IMR-90 (cell line): ENCODE results near the gene LAP3. TPM values are rescaled to one million over a fixed set of nuclear protein-coding genes. Genes with fewer than 3 reads are reported as not detected.

Source experiments
- ATAC-seq: fragments of 200-7000 bp; cut with Tn5 transposase; 2 replicates; pipeline ENCODE4 v1.9.1; 2020; ENCODE audit warnings: low read depth, mild to moderate bottlenecking, moderate library complexity
- BruUV-seq: library from RNA; stranded (reverse); fragments of 400-500 nt; replicated peaks from 2 replicates; lab custom pipeline; 2021; lab: Mats Ljungman, UMichigan
- CTCF ChIA-PET: fragments of 300-600 bp; formaldehyde crosslinking; extraction: SDS; loops from one replicate; lab custom pipeline; 2021; ENCODE audit warnings: antibody characterized with exemption; lab: Yijun Ruan, JAX
- POLR2A ChIA-PET: fragments of 300-600 bp; sonication (Branson Sonifier 250); formaldehyde crosslinking; loops from one replicate; lab custom pipeline; 2022; ENCODE audit warnings: antibody characterized with exemption; ENCODE audit not compliant: unreplicated experiment; lab: Charles Lee
- DNase-seq: peaks from one replicate; pipeline ENCODE4 v3.0.0; 2013
- H2AFZ ChIP-seq: replicated peaks from 2 replicates; pipeline ENCODE3; 2013; ENCODE audit warnings: low read length, mild to moderate bottlenecking; ENCODE audit not compliant: poor library complexity
- H2AK5ac ChIP-seq: 2 replicates; pipeline ENCODE4 v1.6.1; 2013; ENCODE audit warnings: low read depth, low read length, inconsistent platforms
- H2AK9ac ChIP-seq: replicated peaks from 2 replicates; pipeline ENCODE3; 2013; ENCODE audit warnings: mild to moderate bottlenecking, low read depth, low read length, moderate library complexity; ENCODE audit not compliant: poor library complexity
- H2BK120ac ChIP-seq: 2 replicates; pipeline ENCODE4 v1.6.1; 2013; ENCODE audit warnings: low read depth, low read length, inconsistent platforms
- H2BK15ac ChIP-seq: 3 replicates; pipeline ENCODE4 v1.6.1; 2013; ENCODE audit warnings: low read depth, low read length, inconsistent platforms
- H2BK20ac ChIP-seq: 2 replicates; pipeline ENCODE4 v1.6.1; 2013; ENCODE audit warnings: low read depth, mild to moderate bottlenecking, inconsistent platforms, low read length, moderate library complexity
- H2BK5ac ChIP-seq: 2 replicates; pipeline ENCODE4 v1.6.1; 2013; ENCODE audit warnings: mild to moderate bottlenecking, low read depth, low read length, inconsistent platforms; ENCODE audit not compliant: poor library complexity, severe bottlenecking
- H3K14ac ChIP-seq: replicated peaks from 2 replicates; pipeline ENCODE4 v1.6.1; 2013; ENCODE audit warnings: low read depth, low read length, inconsistent platforms
- H3K18ac ChIP-seq: 2 replicates; pipeline ENCODE4 v1.6.1; 2013; ENCODE audit warnings: low read depth, low read length, control low read depth
- H3K23ac ChIP-seq: 2 replicates; pipeline ENCODE4 v1.6.1; 2013; ENCODE audit warnings: low read depth, low read length, inconsistent platforms
- H3K27ac ChIP-seq: 2 replicates; pipeline ENCODE4 v1.5.1; 2013; ENCODE audit warnings: mild to moderate bottlenecking, control low read depth, low read length; ENCODE audit not compliant: insufficient read depth
- H3K27me3 ChIP-seq: 2 replicates; pipeline ENCODE4 v1.6.1; 2013; ENCODE audit warnings: low read length; ENCODE audit not compliant: control insufficient read depth, insufficient read depth
- H3K36me3 ChIP-seq: 2 replicates; pipeline ENCODE4 v1.6.1; 2013; ENCODE audit warnings: low read length, mixed read lengths; ENCODE audit not compliant: control insufficient read depth, insufficient read depth
- H3K4ac ChIP-seq: 2 replicates; pipeline ENCODE4 v1.6.1; 2013; ENCODE audit warnings: low read depth, low read length, inconsistent platforms
- H3K4me1 ChIP-seq: 2 replicates; pipeline ENCODE4 v1.6.1; 2013; ENCODE audit warnings: low read length, mixed read lengths; ENCODE audit not compliant: control insufficient read depth, insufficient read depth
- H3K4me2 ChIP-seq: 2 replicates; pipeline ENCODE4 v1.6.1; 2013; ENCODE audit warnings: low read depth, mild to moderate bottlenecking, control low read depth, low read length, moderate library complexity
- H3K4me3 ChIP-seq: 2 replicates; pipeline ENCODE4 v1.5.1; 2013; ENCODE audit warnings: low read depth, mild to moderate bottlenecking, control low read depth, low read length, moderate library complexity; ENCODE audit not compliant: insufficient read depth
- H3K56ac ChIP-seq: 2 replicates; pipeline ENCODE4 v1.6.1; 2013; ENCODE audit warnings: low read length, inconsistent platforms; ENCODE audit not compliant: insufficient read depth; ENCODE audit errors: extremely low read depth
- H3K79me1 ChIP-seq, 2 experiments: 2 replicates each; pipeline ENCODE4 v1.6.1; 2013; ENCODE audit warnings: low read length in 2 of 2, inconsistent platforms in 1 of 2, low read depth in 1 of 2
- H3K9ac ChIP-seq: 2 replicates; pipeline ENCODE4 v1.6.1; 2013; ENCODE audit warnings: low read depth, low read length, control low read depth
- H3K9me1 ChIP-seq: 2 replicates; pipeline ENCODE4 v1.6.1; 2013; ENCODE audit warnings: low read length, inconsistent platforms; ENCODE audit not compliant: insufficient read depth
- H3K9me3 ChIP-seq: 2 replicates; pipeline ENCODE4 v1.6.1; 2013; ENCODE audit warnings: low read length; ENCODE audit not compliant: control insufficient read depth, insufficient read depth
- H4K20me1 ChIP-seq: 2 replicates; pipeline ENCODE4 v1.6.1; 2013; ENCODE audit warnings: low read length, inconsistent platforms; ENCODE audit not compliant: insufficient read depth
- H4K5ac ChIP-seq: 2 replicates; pipeline ENCODE4 v1.6.1; 2013; ENCODE audit warnings: mild to moderate bottlenecking, low read depth, low read length, control low read depth
- H4K8ac ChIP-seq, 2 experiments: 2 replicates each; pipeline ENCODE4 v1.6.1; 2013; ENCODE audit warnings: low read depth in 2 of 2, low read length in 2 of 2, control low read depth in 1 of 2, inconsistent platforms in 1 of 2
- H4K91ac ChIP-seq: 2 replicates; pipeline ENCODE4 v1.6.1; 2013; ENCODE audit warnings: low read depth, low read length, inconsistent platforms; ENCODE audit not compliant: insufficient read depth
- MXI1 ChIP-seq: IDR thresholded peaks from 2 replicates; pipeline ENCODE4 v1.6.1; 2012; ENCODE audit warnings: low read depth, mild to moderate bottlenecking, low read length, moderate library complexity, borderline replicate concordance
- NFE2L2 ChIP-seq: fragments of 150-350 bp; IDR thresholded peaks from 2 replicates; pipeline ENCODE4 v1.6.1; 2016; ENCODE audit warnings: low read depth, mild to moderate bottlenecking, low read length
- RFX5 ChIP-seq: IDR thresholded peaks from 2 replicates; pipeline ENCODE4 v1.8.0; 2012; ENCODE audit warnings: low read depth, mild to moderate bottlenecking, low read length, moderate library complexity
- WGBS, 2 experiments: methylation state at CpG; one replicate each; pipeline versions ENCODE4 v1.1.5 to v1.1.7; 2013; ENCODE audit warnings: missing lambda C conversion rate in 2 of 2; ENCODE audit not compliant: insufficient read length in 1 of 2; ENCODE audit errors: extremely low coverage in 2 of 2; 5-methylcytosine and 5-hydroxymethylcytosine counted together
- dilution Hi-C: fragments of 300-500 bp; cut with HindIII; formaldehyde crosslinking; loops from one replicate; pipeline ENCODE4 v1.14.3; 2018; ENCODE audit warnings: low sequenced_read_pairs; ENCODE audit not compliant: unreplicated experiment
- in situ Hi-C: fragments of 300-500 bp; cut with MboI; formaldehyde crosslinking; loops from 3 replicates; pipeline ENCODE4 v1.14.3; 2019; ENCODE audit warnings: low sequenced_read_pairs, inconsistent platforms, mixed read lengths
- intact Hi-C: fragments of 100-400 bp; cut with micrococcal nuclease; formaldehyde crosslinking; loops from 2 replicates; pipeline ENCODE4 v1.10.0; 2022
- polyA plus RNA-seq, 3 experiments: library from polyadenylated mRNA; depleted of rRNA; stranded (reverse); fragments of >200 nt; gene quantifications; 2 replicates each; pipeline ENCODE4 v1.2.3, GENCODE V29; 2012; ENCODE audit warnings: low replicate concordance in 1 of 3
- total RNA-seq: library from RNA; depleted of rRNA; stranded (reverse); fragments of >200 nt; gene quantifications from 2 replicates; pipeline ENCODE4 v1.2.3, GENCODE V29; 2012
- TF ChIP-seq, protein P1 (sequence below): fragments of 150-350 bp; IDR thresholded peaks from 2 replicates; pipeline ENCODE4 v1.6.1; 2016; ENCODE audit warnings: low read depth, mild to moderate bottlenecking, low read length, moderate library complexity, borderline replicate concordance

LAP3 gene
- total and polyA plus RNA-seq, 2 of the 4 experiments (the other 2 are of a cell fraction), result 57.9 to 91.6 TPM

DNA sequence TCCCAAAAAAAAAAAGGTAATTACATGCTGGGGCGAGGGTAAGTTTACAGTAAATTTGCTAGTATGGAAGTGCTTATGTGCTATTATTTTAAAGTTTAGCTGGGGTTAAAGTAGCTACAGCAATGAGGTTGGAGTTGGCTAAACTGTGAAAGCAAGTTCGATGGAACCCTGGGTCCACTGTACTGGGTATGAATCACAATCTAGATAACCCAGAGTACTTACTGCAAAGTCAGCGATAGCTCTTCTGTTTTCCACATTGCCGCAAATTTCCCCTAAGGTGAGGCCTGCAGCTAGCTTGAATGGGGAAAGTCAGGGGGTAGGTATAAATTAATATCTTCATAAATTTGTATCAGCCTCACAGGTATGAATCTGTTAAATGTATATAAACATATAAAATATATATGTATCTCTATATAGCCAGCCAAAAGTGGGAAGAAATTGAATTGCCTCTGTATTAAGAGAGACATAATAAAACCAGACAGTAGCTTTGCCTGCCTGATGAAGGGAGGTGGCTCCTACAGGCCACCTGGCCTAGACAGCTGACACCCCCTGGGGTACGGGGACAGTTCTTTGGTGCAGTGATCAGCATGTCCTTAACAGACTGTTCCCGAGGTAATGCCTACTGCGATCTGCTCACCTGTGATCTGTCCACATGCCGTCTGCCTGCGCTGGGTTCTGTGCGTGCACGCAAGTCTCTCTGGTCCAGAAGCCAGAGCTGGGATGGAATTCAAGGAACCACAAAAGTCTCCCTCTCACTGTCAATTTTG lies 31.4 kb upstream of the LAP3 start:
- no peak overlapping the region for H3K4me3 ChIP-seq
- no peak overlapping the region for H3K18ac ChIP-seq
- H3K4ac ChIP-seq, result no peak overlapping the region
- ChIA-PET POLR2A (no interaction called here), CTCF (no interaction called here)
- H2AK9ac ChIP-seq, result no peak overlapping the region
- H2BK5ac ChIP-seq, result no peak overlapping the region
- peaks cover 1% of the 10 kb centered on the region; the same call in 1 of the 2 replicates for H3K4me1 ChIP-seq
- H2AK5ac ChIP-seq, result no peak overlapping the region
- no peak overlapping the region for H4K8ac ChIP-seq
- no peak overlapping the region for H2BK120ac ChIP-seq
- H3K56ac ChIP-seq, result no peak overlapping the region
- no peak for TF ChIP-seq RFX5
- no peak for TF ChIP-seq NFE2L2
- no peak for TF ChIP-seq MXI1
- TF ChIP-seq, protein P1, sequence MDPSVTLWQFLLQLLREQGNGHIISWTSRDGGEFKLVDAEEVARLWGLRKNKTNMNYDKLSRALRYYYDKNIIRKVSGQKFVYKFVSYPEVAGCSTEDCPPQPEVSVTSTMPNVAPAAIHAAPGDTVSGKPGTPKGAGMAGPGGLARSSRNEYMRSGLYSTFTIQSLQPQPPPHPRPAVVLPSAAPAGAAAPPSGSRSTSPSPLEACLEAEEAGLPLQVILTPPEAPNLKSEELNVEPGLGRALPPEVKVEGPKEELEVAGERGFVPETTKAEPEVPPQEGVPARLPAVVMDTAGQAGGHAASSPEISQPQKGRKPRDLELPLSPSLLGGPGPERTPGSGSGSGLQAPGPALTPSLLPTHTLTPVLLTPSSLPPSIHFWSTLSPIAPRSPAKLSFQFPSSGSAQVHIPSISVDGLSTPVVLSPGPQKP, result no peak
- H2AFZ ChIP-seq, result no peak overlapping the region
- no peak for ATAC-seq
- H4K91ac ChIP-seq, result no peak overlapping the region
- no peak overlapping the region for H2BK20ac ChIP-seq
- H3K9me3 ChIP-seq, result no peaks in the 10 kb centered on the region
- dilution Hi-C loops (no loop called here), in situ Hi-C loops (loop anchor here (5.0 kb wide), 1 partner anchor 1047 kb away; no protein-coding TSS in a partner anchor), intact Hi-C loops (no loop called here)
- BruUV-seq, result no TSS peak
- no peak overlapping the region for H3K14ac ChIP-seq
- WGBS, 2 experiments, result 89% methylated on average over 3 of the region's 11 CpGs; no CpG with 5 or more reads in 1 of the 2 experiments
- DNase-seq, result no peak
- no peak overlapping the region for H2BK15ac ChIP-seq
- no peaks in the 10 kb centered on the region for H4K20me1 ChIP-seq
- H4K5ac ChIP-seq, result no peak overlapping the region
- no peaks in the 10 kb centered on the region for H3K36me3 ChIP-seq
- no peaks in the 10 kb centered on the region for H3K27me3 ChIP-seq
- H3K23ac ChIP-seq, result no peak overlapping the region
- H3K27ac ChIP-seq, result no peak overlapping the region
- H3K9ac ChIP-seq, result no peak overlapping the region
- H3K9me1 ChIP-seq, result no peaks in the 10 kb centered on the region
- H3K79me1 ChIP-seq, result no peaks in the 10 kb centered on the region
- no peak overlapping the region for H3K4me2 ChIP-seq
